ENCODE measurements around the gene ADORA1.

Gene ADORA1

DNA sequence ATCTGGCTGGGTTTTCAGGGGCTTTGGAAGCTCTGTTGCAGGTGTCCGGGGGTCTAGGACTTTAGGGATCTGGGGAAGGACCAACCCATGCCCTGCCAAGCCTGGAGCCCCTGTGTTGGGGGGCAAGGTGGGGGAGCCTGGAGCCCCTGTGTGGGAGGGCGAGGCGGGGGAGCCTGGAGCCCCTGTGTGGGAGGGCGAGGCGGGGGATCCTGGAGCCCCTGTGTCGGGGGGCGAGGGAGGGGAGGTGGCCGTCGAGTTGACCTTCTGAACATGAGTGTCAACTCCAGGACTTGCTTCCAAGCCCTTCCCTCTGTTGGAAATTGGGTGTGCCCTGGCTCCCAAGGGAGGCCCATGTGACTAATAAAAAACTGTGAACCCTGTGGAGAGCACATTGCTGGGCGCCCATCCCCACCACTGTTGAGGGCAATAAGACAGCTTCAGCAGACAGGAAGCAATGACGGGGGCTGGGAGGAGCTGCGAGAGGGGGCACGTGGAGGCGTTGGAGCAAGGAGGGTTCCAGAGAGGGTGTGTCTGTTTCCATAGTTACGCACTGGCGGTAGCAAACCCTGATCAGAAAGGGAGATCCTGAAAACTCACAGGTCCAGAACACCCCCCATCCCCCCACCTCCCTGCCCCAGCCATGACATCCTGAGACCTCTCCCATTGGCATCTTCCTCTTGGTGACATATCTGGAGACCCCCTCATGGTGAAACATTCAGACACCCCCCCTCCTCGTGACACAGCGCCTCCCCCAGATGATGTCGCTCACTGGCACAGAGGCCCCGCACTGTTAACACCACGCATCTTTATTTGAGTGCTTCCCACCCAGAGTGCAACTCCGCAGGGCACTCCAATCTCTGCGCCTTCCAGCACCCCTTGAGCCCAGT is 39.7 kb downstream of the ADORA1 start:
- H3K4me3 ChIP-seq: no peak overlapping the region
- no peak overlapping the region for H3K27ac ChIP-seq

DNA sequence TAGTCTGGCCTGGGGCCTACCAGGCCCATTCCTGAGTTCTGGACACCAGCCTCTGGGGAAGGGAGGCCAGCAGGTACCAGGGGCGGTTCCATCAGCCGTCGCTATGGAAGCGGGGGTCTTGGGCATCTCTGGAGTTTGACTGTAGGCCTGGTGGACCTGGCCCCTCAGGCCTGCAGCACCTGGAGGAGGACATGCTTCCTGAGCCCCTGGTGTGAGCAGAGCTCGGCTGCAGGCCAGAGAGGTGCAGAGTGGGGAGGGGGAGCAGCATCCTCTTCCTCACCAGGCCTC is 40.3 kb downstream of the ADORA1 start:
- Histone ChIP-seq H3K27ac (no peak overlapping the region), H3K4me3 (no peak overlapping the region)

DNA sequence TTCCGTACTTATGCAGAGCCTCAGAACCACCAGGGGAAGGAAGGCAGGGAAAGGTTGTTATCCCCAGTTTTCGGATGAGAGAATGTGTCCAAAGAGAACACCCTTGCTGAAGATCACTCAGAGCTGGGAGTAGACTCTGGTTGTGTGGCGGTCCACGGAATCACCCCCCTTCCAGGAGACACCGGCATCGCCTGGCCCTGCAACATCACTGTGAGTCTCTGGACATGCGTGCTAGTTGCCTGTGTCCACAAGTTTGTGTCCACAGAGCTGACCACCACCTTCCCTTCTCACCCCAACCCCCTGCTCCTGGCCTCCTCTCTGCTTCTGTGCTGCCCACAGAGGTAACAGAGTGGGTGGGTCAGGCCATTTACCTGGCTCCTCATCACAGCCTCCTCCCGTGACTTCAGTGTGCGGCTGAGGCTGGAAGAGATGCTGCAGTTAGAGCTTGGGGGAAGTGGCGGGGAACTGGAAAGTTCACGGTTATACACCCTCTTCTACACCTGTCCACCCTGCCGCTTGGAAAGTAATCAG is 40.8 kb downstream of the ADORA1 start:
- no peak overlapping the region for H3K27ac ChIP-seq
- H3K4me3 ChIP-seq: no peak overlapping the region

DNA sequence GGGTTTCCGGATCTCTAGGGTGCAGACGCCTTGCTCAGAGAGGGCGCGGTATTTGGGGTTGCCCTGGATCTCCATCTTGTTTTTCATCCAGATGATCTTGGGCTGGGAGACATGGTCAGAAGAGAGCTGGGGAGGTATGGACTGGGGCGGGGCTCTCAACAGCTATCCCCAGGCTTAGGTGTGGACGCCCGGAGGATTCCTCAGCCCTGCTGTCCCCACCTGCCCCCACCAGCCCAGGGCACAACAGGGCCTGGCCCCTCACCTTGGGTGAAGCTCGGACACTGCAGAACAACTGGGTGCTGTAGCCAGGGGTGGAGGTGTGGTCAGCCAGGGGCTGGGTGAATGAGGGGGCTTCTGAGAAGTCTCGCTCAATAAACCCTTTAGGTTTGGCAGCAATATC is 41.5 kb downstream of the ADORA1 start:
- no peak overlapping the region for H3K27ac ChIP-seq
- no peak overlapping the region for H3K4me3 ChIP-seq

DNA sequence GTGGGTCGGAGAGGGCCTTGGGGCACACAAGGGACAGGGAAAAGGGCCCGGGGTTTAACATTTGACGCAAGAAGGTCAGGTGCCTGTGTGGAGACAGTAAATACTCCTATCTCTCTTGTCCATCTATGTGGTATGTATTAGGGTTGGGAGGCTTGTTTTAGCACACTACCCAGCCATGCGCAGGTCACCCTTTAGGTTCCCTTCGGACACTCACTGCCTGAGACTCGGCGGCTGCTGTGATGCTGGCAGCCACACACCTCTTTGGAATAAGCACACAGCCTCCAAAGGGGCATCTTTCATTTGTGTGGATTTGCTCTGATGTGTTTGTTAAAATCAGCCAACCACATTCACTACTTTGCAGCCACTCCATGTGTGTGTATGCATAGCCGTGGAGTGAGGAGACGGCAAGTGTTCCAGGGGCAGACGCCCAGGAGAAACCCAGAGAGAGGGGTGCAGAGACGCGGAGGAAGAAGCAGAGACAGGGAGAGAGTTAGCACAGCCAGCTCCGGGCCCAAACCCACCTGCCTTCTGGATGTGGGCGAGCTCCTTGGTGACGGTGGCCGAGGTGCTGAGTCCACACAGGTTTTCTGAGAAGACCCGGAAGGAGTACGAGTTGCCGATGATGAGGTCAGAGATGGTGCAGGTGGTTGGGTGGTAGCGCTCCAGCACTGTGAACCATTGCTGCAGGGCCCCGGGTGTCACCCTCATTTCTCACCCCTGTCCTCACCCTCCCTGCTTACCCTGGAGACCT is 42.4 kb downstream of the ADORA1 start:
- Histone ChIP-seq H3K4me3 (no peak overlapping the region), H3K27ac (no peak overlapping the region)

DNA sequence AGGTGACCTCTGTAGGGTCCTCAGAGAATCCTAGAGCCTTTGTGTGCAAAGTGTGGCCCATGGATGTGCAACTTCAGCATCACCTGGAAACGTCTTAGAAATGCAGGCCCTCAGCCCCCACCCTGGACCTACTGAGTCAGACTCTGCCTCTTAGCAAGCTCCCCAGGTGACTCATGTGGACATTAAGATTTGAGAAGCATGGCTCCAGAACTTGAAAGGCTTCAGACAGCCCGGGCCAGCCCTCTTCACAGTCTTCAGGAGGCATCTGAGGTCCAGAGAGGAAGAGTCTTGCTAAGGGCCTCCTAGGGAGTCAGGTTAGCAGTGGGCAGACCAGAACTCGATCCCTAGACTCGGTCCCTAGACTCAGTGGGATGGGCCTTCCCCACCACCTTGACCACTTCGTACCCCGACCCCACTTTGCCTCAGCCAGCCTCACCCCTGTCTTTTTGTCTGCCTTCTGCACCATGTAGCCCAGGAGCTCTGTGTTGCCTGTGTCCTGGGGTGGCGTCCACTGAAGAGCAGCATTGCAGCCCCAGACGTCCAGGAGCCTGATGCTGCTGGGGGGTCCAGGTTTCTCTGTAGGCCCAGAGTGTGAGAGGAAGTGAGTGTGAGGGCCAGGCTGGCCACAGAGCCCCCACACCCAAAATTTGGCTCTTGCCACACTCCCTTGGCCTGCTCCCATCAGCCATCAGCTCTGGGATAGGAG is 43.3 kb downstream of the ADORA1 start:
- H3K4me3 ChIP-seq: no peak overlapping the region
- no peak overlapping the region for H3K27ac ChIP-seq

DNA sequence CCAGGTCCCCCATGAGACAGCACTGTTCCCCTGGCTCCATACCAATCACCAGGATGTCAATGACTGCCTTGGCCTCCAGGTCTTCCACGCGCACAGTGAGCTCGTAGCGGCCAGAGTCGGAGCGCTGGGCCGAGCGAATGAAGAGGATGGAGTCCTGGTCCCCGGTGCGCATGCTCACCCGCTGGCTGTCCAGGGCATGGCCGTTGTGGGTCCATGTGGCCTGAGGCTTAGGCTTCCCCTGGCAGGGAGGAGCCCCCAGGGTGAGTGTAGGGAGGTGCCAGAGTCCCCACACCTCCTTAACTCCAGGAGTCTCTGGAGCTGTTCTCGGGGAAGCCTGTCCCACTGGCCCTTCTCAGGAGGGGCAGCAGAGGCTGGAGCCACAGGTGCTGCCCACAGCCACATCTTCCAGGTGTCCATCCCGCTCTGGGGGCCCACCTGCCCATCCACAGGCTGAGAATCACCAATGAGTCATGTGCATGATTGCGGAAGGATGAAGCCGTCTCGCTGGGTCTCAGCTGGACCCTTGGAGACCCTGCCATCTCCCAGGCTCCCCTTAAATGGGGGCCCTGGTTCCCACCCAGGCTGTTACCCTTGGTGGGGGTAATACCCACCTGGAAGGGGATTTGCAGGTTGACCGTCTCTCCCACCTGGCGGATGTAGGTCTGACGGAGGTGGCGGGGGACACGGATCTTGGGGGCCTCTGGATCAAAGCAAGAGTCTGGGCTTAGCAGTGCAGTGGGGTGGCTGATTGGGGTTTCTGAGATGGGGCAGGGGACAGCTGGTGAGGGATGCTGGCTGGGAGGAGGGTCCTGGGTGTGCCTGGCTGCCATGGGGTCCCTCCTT is 44.0 kb downstream of the ADORA1 start:
- Histone ChIP-seq H3K27ac (no peak overlapping the region), H3K4me3 (no peak overlapping the region)

DNA sequence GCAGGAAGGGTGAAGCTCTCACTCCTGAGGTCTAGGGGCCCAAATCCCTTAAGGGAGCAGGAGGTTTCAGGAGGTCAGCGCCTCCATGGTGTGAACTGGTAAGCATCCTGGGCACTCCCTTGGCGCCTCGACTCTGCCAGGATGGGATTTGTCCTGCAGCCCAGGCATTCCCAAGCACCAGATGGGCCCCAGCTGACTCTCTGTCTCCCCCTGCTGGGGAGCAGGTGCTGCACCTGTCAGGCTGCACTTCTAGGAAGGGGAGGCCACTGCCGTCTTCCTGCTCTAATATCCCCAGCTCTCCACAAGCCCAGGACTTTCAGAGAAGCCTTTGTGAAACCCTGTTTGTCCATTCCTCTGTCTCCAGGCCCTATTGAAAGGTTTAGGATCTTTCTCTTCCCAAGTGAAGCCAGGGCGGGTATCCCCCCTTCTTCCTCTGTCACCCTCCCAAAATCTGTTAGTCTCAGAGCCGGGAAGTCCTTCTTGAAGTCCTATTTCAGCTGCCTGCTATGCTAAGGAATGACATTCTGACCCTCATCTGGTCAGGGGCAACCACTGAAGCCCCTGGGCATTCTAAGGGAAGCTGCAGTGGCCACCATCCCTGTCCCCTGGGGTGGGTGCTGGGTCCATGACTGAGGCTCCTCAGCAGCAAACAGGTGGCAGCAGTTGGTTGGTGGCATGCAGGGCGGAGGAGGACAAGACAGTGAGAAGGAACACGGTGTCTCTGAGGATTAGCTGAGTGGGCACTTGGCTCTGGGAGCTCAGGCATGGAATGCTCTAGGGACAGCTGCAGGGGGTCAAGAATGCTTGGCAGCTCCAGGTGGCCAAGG is 44.9 kb downstream of the ADORA1 start:
- Histone ChIP-seq H3K4me3 (no peak overlapping the region), H3K27ac (no peak overlapping the region)

DNA sequence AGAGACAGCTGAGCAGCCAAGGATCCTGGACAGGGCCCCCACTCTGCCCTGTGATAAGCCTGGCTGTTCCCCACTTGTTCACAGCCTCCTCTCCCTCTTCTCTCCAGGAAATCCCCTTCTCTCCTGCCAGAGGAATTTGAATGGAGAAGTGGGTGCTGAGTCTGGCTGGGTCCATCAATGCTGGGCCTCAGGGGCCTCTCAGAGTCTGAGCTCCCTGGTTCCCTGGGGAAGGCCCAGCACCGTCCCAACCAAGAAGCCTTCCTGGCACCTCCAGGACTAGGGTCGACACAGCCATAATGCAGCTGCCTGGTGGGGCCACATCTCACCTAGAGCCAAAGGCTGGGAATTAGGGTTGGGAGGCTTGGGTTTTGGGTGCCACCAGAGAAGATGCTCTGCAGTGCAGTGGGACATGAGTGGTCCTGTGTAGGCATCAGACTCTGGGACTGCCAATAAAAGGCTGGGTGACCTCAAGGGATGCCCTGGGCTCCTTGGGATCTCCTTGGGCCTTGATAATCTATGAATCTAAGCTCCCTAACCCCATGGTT is 45.6 kb downstream of the ADORA1 start:
- no peak overlapping the region for H3K27ac ChIP-seq
- no peak overlapping the region for H3K4me3 ChIP-seq

DNA sequence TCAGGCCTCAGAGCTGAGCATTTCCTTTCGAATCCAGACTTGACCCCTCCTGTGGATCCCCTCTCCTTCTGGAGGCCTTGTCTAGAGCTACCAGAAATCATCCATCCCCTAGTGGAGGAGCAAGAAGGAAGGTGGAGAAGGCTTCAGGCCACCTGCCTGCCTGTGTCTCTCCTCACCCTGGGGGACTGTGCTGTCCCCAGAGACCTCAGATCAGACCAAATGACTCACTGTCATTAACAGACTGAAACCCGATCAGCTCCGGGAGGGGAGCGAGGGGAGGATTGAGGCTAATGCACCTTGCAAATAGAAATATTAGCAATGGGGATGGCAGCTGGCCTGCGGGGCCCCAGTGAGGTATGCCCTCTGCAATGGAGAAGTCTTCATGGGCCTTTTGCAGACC is 46.0 kb downstream of the ADORA1 start:
- H3K4me3 ChIP-seq: no peak overlapping the region
- no peak overlapping the region for H3K27ac ChIP-seq

DNA sequence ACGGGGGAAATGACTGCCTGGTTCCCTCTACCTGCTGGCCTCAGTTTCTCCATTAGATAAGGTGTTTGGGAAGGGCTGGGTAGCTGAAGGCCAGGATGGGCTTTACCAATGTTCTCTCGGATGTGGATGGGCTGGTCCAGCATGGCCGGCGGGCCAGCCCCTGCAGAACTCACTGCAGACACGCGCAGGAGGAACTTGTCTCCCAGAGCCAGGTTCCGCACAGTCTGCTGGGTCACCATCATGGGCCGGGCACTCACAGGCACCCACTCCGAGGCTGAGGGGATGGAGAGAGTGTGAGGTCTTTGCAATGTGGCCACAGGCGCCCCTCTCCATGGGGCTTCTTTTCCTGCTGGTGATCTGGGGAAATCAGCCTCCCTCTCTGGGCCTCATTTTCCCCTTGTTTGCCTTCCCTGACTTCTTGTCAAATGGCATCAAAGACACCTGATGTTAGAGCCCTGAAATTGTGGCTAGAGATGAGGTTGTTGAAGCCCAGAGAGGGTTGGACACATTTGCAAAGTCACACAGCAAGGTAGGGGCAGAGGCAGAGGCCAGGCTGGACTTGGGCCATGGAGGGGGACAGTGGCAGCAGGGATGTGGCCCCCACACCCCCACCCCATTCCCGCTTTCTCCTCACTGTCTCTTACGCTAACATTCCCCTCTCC is 46.9 kb downstream of the ADORA1 start:
- no peak overlapping the region for H3K27ac ChIP-seq
- no peak overlapping the region for H3K4me3 ChIP-seq

DNA sequence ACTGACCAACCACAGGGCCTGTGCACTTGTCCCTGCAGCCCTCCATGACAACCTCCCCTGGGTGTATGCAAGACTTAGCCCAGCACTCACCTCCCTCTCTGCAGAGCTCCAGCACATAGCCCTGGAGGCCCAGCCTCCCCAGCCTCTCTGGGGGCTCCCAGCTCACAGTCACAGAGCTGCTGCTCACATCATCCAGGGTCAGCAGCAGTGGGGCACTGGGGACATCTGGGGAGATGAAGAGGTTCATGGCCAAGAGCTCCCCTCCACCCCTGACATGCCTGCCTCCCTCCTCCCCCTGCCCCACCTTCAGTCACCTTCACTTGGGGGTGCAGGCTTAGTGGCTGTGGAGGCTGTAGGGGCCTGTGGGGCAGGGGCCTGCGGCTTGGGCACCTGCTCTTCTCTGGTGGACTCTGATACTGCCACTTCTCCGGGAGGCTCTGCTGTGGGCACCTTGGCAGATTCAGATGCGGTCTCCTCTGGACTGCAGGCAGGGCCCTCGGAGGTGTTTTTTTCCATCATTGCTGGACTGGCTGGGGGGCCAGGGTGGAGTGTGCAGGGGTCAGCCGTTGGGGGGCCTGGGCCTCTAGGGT is 47.8 kb downstream of the ADORA1 start, which contains the start of gene MYBPH:
TSS of gene MYBPH (minus strand) at position 590 of the 590 bp plus-strand sequence. CDS start at position 519, 71 bp downstream.
- no peak within 1 kb of the TSS for H3K27ac ChIP-seq
- H3K4me3 ChIP-seq: no peak within 1 kb of the TSS

DNA sequence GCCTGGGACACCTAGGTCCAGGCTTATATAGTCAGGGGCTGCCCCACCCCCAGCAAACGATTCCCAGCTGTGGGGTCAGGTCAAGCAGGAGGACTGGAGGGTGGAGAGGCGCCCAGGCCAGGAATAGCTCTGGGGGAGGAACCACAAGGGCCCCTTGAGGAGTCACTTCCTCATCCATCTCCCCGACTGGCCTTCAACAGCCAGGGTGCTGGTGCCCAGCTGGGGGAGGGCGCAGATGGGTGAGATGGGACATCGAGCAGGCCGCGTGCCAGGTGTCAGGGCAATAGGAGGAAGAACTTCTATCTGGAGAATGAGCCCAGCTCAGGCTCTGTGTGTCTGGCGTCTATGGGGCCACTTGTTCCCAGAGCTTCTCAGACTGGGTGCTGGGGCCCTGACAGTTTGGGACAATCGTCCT is 48.3 kb downstream of the ADORA1 start:
- no peak overlapping the region for H3K27ac ChIP-seq
- H3K4me3 ChIP-seq: no peak overlapping the region

DNA sequence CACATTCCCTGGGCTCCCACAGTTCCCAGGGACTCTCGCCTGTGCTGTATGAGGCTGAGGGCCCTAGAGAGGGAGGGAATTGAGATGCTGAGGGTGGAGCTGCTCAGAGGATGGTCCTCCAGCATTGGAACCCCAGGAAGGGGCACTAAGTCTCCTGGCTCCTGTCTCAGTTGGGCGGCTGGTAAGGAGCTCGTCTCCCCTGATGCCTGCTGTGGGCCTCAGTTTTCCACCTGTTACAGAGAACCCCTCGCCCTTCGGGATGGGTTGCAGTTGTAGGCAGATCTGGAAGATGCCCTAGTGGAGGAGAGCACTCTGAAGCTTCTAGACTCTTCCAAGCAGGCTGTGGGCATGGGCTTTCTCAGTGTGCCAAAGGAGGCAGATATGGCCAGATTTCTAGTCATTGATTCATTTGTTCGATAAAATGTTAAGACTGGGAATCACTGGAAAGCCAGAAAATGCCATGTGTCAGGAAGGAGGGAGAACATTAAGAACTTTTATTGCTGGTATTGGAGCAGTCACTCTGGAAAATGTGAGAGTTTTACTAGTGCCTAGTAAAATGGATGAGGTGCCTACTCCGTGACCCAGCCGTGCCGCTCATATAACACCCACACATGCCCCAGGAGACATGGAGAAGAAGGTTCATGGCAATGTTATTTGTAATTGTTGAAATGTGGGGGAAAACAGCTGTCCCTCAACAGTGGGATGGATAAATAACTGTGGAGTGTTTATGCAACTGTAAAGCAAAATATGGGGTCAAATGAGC is 48.9 kb downstream of the ADORA1 start:
- Histone ChIP-seq H3K4me3 (no peak overlapping the region), H3K27ac (no peak overlapping the region)

DNA sequence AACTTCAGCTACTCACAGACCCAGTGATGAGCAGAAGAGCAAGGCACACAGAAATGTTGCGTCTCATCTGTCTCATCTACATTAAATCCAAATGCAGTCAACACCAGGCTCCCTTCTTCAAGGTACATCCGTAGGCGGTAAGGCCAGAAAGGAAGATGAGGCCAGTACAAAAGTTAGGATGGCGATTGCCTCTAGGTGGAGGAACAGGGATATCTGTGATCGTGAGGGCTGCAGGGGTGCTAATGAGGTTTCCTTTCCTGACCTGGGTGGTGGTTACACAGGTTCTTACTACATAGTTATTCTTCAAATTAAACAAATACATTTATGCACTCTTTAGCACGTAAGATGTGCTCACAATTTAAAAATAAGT is 49.5 kb downstream of the ADORA1 start:
- H3K4me3 ChIP-seq: no peak overlapping the region
- H3K27ac ChIP-seq: no peak overlapping the region

DNA sequence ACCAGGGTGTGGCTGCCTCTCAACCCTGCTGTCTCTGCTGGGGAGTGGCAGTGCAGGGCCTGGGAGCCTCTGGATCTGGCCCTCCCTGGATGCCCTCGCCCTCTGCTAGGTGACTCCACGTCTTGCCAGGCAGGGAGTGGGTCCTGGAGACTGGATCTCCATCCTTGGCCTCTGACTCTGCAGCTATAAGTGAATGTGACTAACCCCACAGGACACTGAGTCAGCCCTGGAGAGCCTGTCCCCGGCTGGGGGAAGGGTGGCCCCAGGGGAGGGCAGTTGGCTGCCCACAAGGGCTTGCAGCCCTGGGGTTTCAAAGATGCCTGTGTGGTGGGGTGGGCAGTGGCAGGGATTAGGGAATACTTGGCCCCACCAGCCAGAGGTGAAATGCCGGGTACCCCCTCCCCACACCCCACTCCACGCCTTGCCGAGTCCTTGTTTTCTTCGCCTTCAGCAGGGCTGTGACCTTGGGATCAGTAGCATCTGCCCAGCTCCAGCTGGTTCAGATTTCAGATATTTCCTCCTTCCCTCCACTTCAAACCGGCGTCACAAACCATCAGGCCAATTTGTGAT is 50.0 kb downstream of the ADORA1 start:
- no peak overlapping the region for H3K4me3 ChIP-seq
- peak overlapping the region in 1 of 21 experiments; percentile 8 for H3K27ac ChIP-seq
